Rectal smooth muscle tissue (tissue), 1 donor: ENCODE results near the gene DIP2C.
"Not testable (repeated sequence)": the region's sequence is repeated elsewhere in the genome, so short reads cannot be mapped to it uniquely, and the experiment has no call there.

Experiments
- H3K27ac ChIP-seq: one replicate; pipeline ENCODE4 v1.7.0; 2013; ENCODE audit warnings: low read depth, low read length, inconsistent platforms
- H3K27me3 ChIP-seq: one replicate; pipeline ENCODE4 v1.7.0; 2013; ENCODE audit warnings: low read length; ENCODE audit not compliant: control insufficient read depth, insufficient read depth
- H3K36me3 ChIP-seq: one replicate; pipeline ENCODE4 v1.7.0; 2013; ENCODE audit warnings: low read length; ENCODE audit not compliant: control insufficient read depth, insufficient read depth
- H3K4me1 ChIP-seq: one replicate; pipeline ENCODE4 v1.7.0; 2013; ENCODE audit warnings: low read length; ENCODE audit not compliant: control insufficient read depth, insufficient read depth
- H3K4me3 ChIP-seq: one replicate; pipeline ENCODE4 v1.7.0; 2013; ENCODE audit warnings: low read length
- H3K9ac ChIP-seq: one replicate; pipeline ENCODE4 v1.7.0; 2013; ENCODE audit warnings: low read length

The DIP2C gene

DNA sequence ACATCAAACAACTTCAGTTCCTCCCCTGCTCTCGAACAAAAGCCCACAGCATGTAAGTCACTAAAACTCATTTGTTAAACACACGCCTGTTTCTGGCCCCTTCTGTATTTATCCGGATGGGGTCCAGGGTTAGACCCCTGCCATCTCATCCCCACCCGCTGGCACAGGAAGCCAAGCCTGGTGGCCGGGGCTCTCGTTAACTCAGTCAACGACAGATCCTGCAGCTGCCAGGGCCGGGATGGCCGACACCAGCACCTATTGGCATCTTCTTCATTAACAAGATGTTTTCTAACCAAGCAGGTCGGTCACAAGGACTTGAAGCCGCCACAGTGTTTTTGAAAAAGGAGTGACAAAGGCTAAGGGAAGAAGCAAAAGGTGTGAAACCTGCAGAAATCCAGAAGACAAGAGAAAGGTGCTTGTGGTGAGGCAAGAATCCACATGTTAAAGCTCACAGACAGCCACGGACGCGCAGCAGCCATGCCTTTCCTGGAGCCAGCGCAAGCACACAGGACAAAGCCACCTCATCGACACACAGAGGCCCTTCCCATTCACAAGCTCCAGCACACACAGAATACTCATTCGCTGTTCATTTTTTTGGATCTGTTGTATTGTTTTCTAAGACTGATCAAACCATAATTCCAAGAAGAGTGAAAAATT lies 202.7 kb downstream of the DIP2C start:
- Histone ChIP-seq H3K27me3 (no peaks in the 10 kb centered on the region), H3K9ac (no peak overlapping the region), H3K36me3 (no peaks in the 10 kb centered on the region), H3K4me3 (no peak overlapping the region), H3K4me1 (peaks cover 55% of the 10 kb centered on the region), H3K27ac (peak overlapping the region; percentile 92)

- Histone ChIP-seq H3K27me3 (no peaks in the 10 kb centered on the region), H3K4me3 (no peak overlapping the region), H3K4me1 (peaks cover 50% of the 10 kb centered on the region), H3K27ac (peak overlapping the region; percentile 92), H3K36me3 (no peaks in the 10 kb centered on the region), H3K9ac (no peak overlapping the region)
Measured at GRCh38 chr10:486206-486605, 203.3 kb downstream of the DIP2C start.

GRCh38 chr10:485776-486175 lies 203.7 kb downstream of the DIP2C start:
- H3K36me3 ChIP-seq: no peaks in the 10 kb centered on the region
- H3K27ac ChIP-seq: peak overlapping the region; percentile 92
- H3K27me3 ChIP-seq: no peaks in the 10 kb centered on the region
- H3K4me1 ChIP-seq: peaks cover 50% of the 10 kb centered on the region
- H3K4me3 ChIP-seq: no peak overlapping the region
- H3K9ac ChIP-seq: no peak overlapping the region

- Histone ChIP-seq H3K9ac (peak overlapping the region; percentile 12), H3K36me3 (no peaks in the 10 kb centered on the region), H3K4me3 (peak overlapping the region; percentile 44), H3K4me1 (peaks cover 44% of the 10 kb centered on the region), H3K27me3 (no peaks in the 10 kb centered on the region), H3K27ac (peak overlapping the region; percentile 92)
Measured at GRCh38 chr10:484925-485661, 204.4 kb downstream of the DIP2C start.

- H3K4me1 ChIP-seq: peaks cover 43% of the 10 kb centered on the region
- H3K9ac ChIP-seq: no peak overlapping the region
- H3K4me3 ChIP-seq: peak overlapping the region; percentile 44
- H3K27ac ChIP-seq: peak overlapping the region; percentile 92
- no peaks in the 10 kb centered on the region for H3K36me3 ChIP-seq
- no peaks in the 10 kb centered on the region for H3K27me3 ChIP-seq
Measured at GRCh38 chr10:484441-484924, 205.0 kb downstream of the DIP2C start.

GRCh38 chr10:483261-483660 lies 206.2 kb downstream of the DIP2C start:
- peak overlapping the region; percentile 92 for H3K27ac ChIP-seq

DNA sequence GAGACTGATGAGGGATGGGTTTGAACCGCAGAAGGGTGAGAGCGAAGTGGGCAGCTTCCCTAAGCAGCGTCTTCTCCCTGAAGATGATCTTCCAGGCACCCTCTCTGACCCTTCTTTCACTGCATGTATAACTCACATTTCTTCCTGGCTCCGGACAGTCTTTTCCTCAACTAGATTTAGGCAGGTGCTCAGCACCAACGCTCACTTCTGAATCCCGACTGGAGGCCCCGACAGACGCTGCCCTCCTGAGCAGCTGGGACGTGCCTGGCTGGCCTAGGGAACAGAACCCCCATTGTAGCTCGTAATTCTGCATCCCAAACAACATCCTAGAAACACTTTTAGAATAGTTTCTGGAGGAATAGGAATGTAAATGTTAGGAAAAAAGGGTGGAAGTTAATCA lies 206.6 kb downstream of the DIP2C start:
- Histone ChIP-seq H3K4me3 (no peak overlapping the region), H3K27me3 (no peaks in the 10 kb centered on the region), H3K36me3 (no peaks in the 10 kb centered on the region), H3K9ac (no peak overlapping the region), H3K27ac (peak overlapping the region; percentile 92), H3K4me1 (peaks cover 37% of the 10 kb centered on the region)

More at GRCh38 chr10:483261-483660, 206.2 kb downstream of the DIP2C start:
- H3K4me3 ChIP-seq: no peak overlapping the region
- H3K36me3 ChIP-seq: no peaks in the 10 kb centered on the region
- H3K27me3 ChIP-seq: no peaks in the 10 kb centered on the region
- no peak overlapping the region for H3K9ac ChIP-seq
- peaks cover 37% of the 10 kb centered on the region for H3K4me1 ChIP-seq

DNA sequence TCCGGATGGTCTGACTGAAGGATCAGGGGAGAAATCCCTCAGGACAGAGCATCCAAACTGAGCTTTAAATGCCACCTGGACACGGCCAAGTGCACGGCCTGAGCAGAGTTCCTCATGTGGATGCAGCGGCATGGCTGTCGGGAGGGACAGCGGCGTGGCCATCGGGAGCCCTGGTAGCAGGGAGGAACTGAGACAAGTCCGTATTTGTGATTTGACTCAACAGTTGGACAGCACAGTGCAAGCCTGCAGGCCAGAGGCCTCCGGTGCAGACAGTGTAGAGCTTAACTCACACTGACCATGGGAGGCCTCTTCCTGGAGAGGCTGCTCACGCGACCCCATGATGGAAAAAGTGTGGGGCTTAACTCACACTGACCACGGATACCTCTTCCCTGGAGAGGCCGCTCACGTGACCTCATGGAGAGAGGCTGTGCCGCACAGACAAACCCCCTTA lies 207.4 kb downstream of the DIP2C start:
- no peaks in the 10 kb centered on the region for H3K36me3 ChIP-seq

GRCh38 chr10:481628-482027 lies 207.8 kb downstream of the DIP2C start:
- Histone ChIP-seq H3K36me3 (no peaks in the 10 kb centered on the region), H3K27ac (peak overlapping the region; percentile 92), H3K27me3 (no peaks in the 10 kb centered on the region), H3K9ac (no peak overlapping the region), H3K4me1 (peaks cover 33% of the 10 kb centered on the region), H3K4me3 (no peak overlapping the region)

More for the DNA sequence above, 207.4 kb downstream of the DIP2C start:
- no peak overlapping the region for H3K9ac ChIP-seq
- H3K27me3 ChIP-seq: no peaks in the 10 kb centered on the region
- no peak overlapping the region for H3K4me3 ChIP-seq
- peak overlapping the region; percentile 92 for H3K27ac ChIP-seq
- H3K4me1 ChIP-seq: peaks cover 37% of the 10 kb centered on the region

GRCh38 chr10:480928-481552 lies 208.4 kb downstream of the DIP2C start:
- Histone ChIP-seq H3K9ac (no peak overlapping the region), H3K4me3 (no peak overlapping the region), H3K36me3 (no peaks in the 10 kb centered on the region), H3K27ac (peak overlapping the region; percentile 28), H3K4me1 (peaks cover 27% of the 10 kb centered on the region), H3K27me3 (no peaks in the 10 kb centered on the region)

- Histone ChIP-seq H3K27ac (peak overlapping the region; percentile 28), H3K9ac (no peak overlapping the region), H3K36me3 (no peaks in the 10 kb centered on the region), H3K4me3 (no peak overlapping the region), H3K27me3 (no peaks in the 10 kb centered on the region), H3K4me1 (peaks cover 22% of the 10 kb centered on the region)
Measured at GRCh38 chr10:480498-480927, 209.0 kb downstream of the DIP2C start.

DNA sequence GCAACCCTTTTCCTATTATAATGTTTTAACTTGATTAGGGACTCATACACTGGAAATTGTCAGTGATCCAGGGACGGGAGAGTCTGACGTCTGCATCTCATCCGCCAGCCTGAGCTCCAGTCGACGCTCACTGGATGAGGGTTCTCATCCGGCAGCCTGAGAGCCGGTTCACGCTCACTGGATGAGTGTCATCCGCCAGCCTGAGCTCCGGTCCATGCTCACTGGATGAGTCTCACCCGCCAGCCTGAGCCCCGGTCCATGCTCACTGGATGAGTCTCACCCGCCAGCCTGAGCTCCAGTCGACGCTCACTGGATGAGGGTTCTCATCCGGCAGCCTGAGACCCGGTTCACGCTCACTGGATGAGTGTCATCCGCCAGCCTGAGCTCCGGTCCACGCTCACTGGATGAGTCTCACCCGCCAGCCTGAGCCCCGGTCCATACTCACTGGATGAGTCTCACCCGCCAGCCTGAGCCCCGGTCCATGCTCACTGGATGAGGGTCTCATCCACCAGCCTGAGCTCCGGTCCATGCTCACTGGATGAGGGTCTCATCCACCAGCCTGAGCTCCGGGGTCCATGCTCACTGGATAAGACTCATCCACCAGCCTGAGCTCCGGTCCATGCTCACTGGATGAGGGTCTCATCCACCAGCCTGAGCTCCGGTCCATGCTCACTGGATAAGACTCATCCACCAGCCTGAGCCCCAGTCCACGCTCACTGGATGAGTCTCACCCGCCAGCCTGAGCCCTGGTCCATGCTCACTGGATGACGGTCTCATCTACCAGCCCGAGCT lies 209.6 kb downstream of the DIP2C start:
- H3K36me3 ChIP-seq, H3K27me3 ChIP-seq, H3K9ac ChIP-seq, H3K4me3 ChIP-seq, H3K27ac ChIP-seq: not testable (repeated sequence)
- peaks cover 16% of the 10 kb centered on the region for H3K4me1 ChIP-seq
